AG10803 (cell line): ENCODE data around the gene MYPOP.

ENCODE experiments used
- DNase-seq: peaks from one replicate; pipeline ENCODE4 v3.0.0; 2010; ENCODE audit warnings: low read depth
- H3K4me3 ChIP-seq: 2 replicates; pipeline ENCODE4 v1.5.1; 2011; ENCODE audit warnings: mild to moderate bottlenecking, low read length, control low read depth
- TF ChIP-seq, protein P1 (sequence below): conservative IDR thresholded peaks from 2 replicates; pipeline ENCODE4 v1.5.1; 2011; ENCODE audit warnings: mild to moderate bottlenecking, low read length, control low read depth, inconsistent platforms

Gene MYPOP, protein sequence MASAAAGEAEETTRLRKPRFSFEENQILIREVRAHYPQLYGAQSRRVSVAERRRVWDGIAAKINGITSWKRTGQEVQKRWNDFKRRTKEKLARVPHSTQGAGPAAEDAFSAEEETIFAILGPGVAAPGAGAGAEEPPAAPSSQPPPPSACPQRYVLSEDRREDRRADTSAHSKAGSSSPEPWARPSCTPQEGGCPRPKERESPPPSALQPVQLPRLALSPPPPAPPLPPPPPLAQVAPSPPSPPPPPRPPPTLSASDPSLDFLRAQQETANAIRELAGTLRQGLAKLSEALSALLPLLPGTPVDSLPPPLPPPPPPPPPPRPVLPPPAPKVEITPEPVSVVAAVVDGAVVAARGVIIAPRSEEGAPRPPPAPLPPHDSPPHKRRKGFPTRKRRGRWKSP

DNA sequence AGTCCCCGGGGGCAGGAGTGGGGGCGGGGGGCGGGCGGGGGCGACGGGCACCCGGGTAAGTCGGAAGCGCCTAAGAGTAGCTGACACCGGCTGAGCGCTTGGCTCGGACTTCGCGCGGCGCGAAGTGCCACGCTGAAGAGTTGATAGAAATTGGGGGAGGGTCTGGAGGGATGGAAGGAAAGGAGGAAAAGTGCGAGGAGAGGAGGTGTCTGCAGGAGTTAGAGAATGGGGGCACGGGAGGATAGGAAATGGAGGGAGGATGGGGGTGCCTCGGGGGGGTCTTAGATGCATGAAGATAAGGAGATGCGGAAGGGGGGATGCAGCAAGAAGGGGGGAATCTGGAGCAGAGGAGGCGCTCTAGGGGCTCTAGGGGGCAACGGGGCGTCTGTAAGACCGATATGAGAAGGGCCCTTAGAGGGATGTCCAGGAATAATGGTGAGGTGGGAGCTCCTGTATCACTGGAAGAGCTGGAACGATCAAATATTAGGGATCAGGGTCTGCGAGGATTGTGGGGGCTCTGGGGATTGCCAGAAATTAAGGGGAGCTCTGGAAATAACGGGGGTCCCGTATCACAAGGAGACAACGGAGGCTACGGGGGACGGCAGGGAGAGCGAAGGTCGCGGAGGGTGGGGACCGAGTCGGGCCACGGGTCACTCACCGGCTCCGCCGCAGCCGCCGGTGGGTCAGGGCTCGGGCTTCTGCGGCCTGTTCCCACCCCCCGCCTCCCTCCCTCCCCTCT lies at the start of gene MYPOP:
Gene MYPOP (minus strand): TSS at position 702 of the 739 bp plus-strand sequence. CDS start 840 bp downstream, outside the sequence.
- no peak for DNase-seq
- TF ChIP-seq, protein P1, sequence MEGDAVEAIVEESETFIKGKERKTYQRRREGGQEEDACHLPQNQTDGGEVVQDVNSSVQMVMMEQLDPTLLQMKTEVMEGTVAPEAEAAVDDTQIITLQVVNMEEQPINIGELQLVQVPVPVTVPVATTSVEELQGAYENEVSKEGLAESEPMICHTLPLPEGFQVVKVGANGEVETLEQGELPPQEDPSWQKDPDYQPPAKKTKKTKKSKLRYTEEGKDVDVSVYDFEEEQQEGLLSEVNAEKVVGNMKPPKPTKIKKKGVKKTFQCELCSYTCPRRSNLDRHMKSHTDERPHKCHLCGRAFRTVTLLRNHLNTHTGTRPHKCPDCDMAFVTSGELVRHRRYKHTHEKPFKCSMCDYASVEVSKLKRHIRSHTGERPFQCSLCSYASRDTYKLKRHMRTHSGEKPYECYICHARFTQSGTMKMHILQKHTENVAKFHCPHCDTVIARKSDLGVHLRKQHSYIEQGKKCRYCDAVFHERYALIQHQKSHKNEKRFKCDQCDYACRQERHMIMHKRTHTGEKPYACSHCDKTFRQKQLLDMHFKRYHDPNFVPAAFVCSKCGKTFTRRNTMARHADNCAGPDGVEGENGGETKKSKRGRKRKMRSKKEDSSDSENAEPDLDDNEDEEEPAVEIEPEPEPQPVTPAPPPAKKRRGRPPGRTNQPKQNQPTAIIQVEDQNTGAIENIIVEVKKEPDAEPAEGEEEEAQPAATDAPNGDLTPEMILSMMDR = no peak
- peak within 1 kb of the TSS; percentile 87 for H3K4me3 ChIP-seq

DNA sequence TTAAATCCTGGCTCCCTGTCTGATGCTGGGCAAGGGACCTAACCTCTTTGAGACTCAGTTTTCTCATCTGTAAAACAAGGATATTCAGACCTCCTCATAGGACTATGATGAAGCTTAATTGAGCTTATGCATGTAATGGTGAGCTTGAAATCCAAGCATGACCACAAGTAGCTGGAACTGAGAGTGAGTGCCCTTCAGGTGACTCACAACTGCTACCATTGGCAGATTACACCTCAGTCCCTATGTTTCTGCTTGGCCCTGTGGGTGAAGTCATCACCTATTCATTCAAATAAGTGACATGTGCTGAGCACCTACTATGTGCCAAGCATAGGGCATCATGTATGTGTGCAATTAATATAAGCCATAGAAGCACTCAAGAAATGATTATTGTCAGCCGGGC lies 45.5 kb upstream of the MYPOP start:
- DNase-seq = peak; percentile 30
- H3K4me3 ChIP-seq = no peak overlapping the region
- TF ChIP-seq, protein P1 = no peak

DNA sequence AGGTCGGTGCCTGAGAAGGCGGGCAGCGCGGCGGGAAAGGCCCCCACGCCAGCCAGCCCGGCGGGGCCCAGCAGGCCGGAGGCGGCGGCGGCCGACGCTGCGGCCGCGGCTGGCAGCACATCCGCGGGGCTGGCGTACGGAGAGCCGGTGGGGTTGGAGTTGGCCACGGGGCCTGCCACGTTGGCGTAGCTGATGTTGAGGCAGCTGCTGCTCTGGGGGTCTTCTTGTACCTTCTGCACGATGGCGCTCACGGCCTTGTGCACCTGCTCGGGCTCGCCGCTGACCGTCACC lies 38.0 kb upstream of the MYPOP start:
- DNase-seq = no peak
- TF ChIP-seq, protein P1 = no peak
- H3K4me3 ChIP-seq = no peak overlapping the region

DNA sequence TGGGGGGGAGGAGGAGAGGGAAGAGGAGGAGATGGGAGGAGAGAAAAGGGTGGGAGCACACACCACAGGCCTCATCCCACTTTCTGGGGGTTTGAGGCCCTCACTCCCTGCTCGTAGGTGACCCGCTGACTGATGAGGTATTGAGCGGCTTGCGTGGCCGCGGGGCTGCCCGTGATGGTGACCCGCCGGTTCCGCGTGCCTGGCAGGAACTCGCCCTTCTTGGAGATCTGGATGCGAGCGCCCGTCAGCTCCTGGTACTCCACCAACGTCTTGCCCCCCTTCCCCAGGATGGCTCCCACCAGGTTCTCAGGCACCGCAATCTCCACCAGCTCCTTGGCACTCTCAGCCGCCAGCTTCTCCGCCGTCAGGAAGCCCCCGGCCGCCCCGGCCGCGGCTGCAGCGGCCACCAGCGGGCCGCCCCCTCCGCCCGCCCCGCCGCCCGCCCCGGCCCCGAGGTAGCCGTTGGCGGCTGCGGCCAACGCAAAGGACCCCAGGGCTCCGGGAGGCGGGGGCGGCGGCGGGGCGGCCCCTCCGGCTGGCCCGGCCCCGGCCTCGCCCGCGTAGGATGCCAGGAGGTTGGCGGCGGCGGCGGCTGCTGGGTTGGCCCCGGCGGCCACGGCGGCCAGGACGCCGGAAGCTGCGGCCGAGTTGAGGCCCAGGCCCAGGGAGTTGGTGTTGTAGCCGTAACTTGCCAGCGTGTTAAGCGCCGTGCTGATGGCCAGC lies 37.5 kb upstream of the MYPOP start:
- no peak overlapping the region for H3K4me3 ChIP-seq
- DNase-seq = no peak
- TF ChIP-seq, protein P1 = no peak

DNA sequence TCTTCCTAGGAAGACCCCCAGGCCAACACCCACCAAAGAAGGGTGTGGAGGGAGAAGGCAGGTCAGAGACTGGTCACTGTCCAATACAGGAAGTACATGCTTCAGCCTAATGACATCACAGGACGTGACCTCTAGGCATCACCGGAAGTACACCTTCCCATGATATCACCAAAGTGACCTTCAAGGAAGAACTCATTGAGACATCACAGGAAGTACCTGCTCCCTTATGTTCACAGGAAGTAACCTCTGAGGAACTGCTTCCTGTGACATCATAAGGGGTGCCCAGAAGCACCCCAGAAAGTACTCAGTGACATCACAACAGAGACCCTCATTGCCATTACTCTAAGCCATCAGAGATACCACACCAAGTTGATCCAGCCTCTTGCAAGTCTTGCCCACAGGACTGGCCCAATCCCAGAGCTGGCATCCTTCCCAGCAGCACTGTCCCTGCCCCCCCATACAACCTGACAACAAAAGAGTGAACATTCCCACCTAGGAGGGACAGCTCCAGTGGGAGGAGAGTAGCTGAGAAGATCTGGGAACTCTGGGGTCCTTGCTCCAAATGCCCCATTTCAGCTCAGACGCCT lies 36.4 kb upstream of the MYPOP start:
- H3K4me3 ChIP-seq = no peak overlapping the region
- no peak for DNase-seq
- TF ChIP-seq, protein P1 = no peak

DNA sequence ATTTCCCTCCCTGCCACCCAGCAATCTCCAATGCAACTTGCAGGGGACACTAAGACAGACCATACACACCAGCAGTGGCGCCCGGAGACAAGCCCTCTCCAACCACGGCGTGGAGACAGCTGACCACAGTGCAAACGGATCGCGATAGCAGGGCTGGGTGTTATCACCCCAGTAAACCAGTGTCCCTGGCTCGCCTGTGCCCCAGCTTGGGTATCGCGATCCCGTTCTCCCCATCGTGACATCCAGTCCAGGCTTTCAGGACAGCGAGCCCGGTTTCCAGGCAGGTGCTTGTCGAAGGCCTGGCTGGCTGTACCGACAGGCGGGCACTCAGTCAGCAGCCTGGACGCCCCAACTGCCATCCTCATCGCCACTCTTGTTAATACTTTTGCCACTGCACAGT lies 32.9 kb upstream of the MYPOP start:
- TF ChIP-seq, protein P1 = no peak
- no peak for DNase-seq

More for the DNA sequence above, 32.9 kb upstream of the MYPOP start:
- no peak overlapping the region for H3K4me3 ChIP-seq
